Measurements from ENCODE around the gene COPS3. TPM values are rescaled to one million over a fixed set of nuclear protein-coding genes. Genes with fewer than 3 reads are reported as not detected.

The COPS3 gene
- total RNA-seq, 1 donor from 2014 or later: 48.1 TPM

GRCh38 chr17:17309356-17309755 is 28.3 kb upstream of the COPS3 start:
- H3K9me3 ChIP-seq: no peaks in the 10 kb centered on the region
- H3K36me3 ChIP-seq: no peaks in the 10 kb centered on the region
- intact Hi-C loops (cut with DNase I): loop anchor here (10.0 kb wide), 1 partner anchor 565 kb away; no protein-coding TSS in a partner anchor
- peaks cover 2% of the 10 kb centered on the region for H3K4me1 ChIP-seq
- H3K4me3 ChIP-seq: no peak overlapping the region
- H3K27me3 ChIP-seq: no peaks in the 10 kb centered on the region
- H3K27ac ChIP-seq: no peak overlapping the region
- TF ChIP-seq POLR2A (IDR thresholded peaks at IDR 0.05): no peak
- TF ChIP-seq POLR2AphosphoS5 (IDR thresholded peaks at IDR 0.05; ENCODE audit: insufficient read depth in 1 of 2, low read depth in 1 of 2): no peak
- no peak for TF ChIP-seq CTCF (IDR thresholded peaks at IDR 0.05)
- DNase-seq (ENCODE audit: extremely low spot score in 2 of 2): no peak

GRCh38 chr17:17305281-17305801 is 24.3 kb upstream of the COPS3 start:
- Histone ChIP-seq H3K36me3 (no peaks in the 10 kb centered on the region), H3K4me1 (peaks cover 13% of the 10 kb centered on the region), H3K27ac (no peak overlapping the region), H3K4me3 (no peak overlapping the region), H3K9me3 (no peaks in the 10 kb centered on the region), H3K27me3 (no peaks in the 10 kb centered on the region)
- TF ChIP-seq POLR2AphosphoS5 (IDR thresholded peaks at IDR 0.05; ENCODE audit: insufficient read depth in 1 of 2, low read depth in 1 of 2) (no peak), POLR2A (IDR thresholded peaks at IDR 0.05) (no peak), CTCF (IDR thresholded peaks at IDR 0.05) (no peak)
- no peak for DNase-seq (ENCODE audit: extremely low spot score in 2 of 2)
- intact Hi-C loops (cut with DNase I): loop anchor here (10.0 kb wide), 1 partner anchor 569 kb away; no protein-coding TSS in a partner anchor

- TF ChIP-seq POLR2A (IDR thresholded peaks at IDR 0.05) (no peak), POLR2AphosphoS5 (IDR thresholded peaks at IDR 0.05; ENCODE audit: insufficient read depth in 1 of 2, low read depth in 1 of 2) (no peak), CTCF (IDR thresholded peaks at IDR 0.05) (no peak)
- no peak for DNase-seq (ENCODE audit: extremely low spot score in 2 of 2)
- no peak overlapping the region for H3K27ac ChIP-seq
- H3K9me3 ChIP-seq: no peaks in the 10 kb centered on the region
- H3K4me3 ChIP-seq: peak overlapping the region in 1 of 2 donors; percentile 76
- H3K27me3 ChIP-seq: no peaks in the 10 kb centered on the region
- peaks cover 15% of the 10 kb centered on the region for H3K4me1 ChIP-seq
- intact Hi-C loops (cut with DNase I): loop anchor here (10.0 kb wide), 1 partner anchor 570 kb away; no protein-coding TSS in a partner anchor
- H3K36me3 ChIP-seq: no peaks in the 10 kb centered on the region
These were observed 23.5 kb upstream of the COPS3 start for GRCh38 chr17:17304521-17304985.

- DNase-seq (ENCODE audit: extremely low spot score in 2 of 2): no peak
- TF ChIP-seq CTCF (IDR thresholded peaks at IDR 0.05) (no peak), POLR2A (IDR thresholded peaks at IDR 0.05) (no peak), POLR2AphosphoS5 (IDR thresholded peaks at IDR 0.05; ENCODE audit: insufficient read depth in 1 of 2, low read depth in 1 of 2) (no peak)
- Histone ChIP-seq H3K27ac (peak overlapping the region; percentile 77), H3K4me1 (peaks cover 15% of the 10 kb centered on the region), H3K4me3 (peak overlapping the region; percentile 60 to 76), H3K9me3 (no peaks in the 10 kb centered on the region), H3K36me3 (no peaks in the 10 kb centered on the region), H3K27me3 (no peaks in the 10 kb centered on the region)
- intact Hi-C loops (cut with DNase I): loop anchor here (10.0 kb wide), 1 partner anchor 571 kb away; no protein-coding TSS in a partner anchor
These were observed 22.9 kb upstream of the COPS3 start for GRCh38 chr17:17303847-17304490.
